Naive thymus-derived CD4-positive, alpha-beta T cell (primary cell): Measurements from ENCODE around the gene ITGA11. TPM values are rescaled to one million over a fixed set of nuclear protein-coding genes. Genes with fewer than 3 reads are reported as not detected.
A peak's percentile ranks its signal among the peaks of the same experiment; 100 is the strongest.

ENCODE experiments used
- ATAC-seq: fragments of 150-1000 bp; cut with Tn5 transposase; 2 replicates; pipeline ENCODE4 v1.10.0; 2021; ENCODE audit warnings: mild to moderate bottlenecking, moderate library complexity
- CTCF ChIA-PET: fragments of 350-600 bp; sonication (Branson Sonifier 250); formaldehyde crosslinking; loops from one replicate; lab custom pipeline; 2021; ENCODE audit warnings: antibody characterized with exemption; lab: Charles Lee
- POLR2A ChIA-PET: fragments of 350-600 bp; sonication (Branson Sonifier 250); formaldehyde crosslinking; loops from one replicate; lab custom pipeline; 2021; ENCODE audit warnings: antibody characterized with exemption, inconsistent platforms; lab: Charles Lee
- DNase-seq, 9 donors: peaks; one replicate each; pipeline versions ENCODE4 v3.0.0 to v3.0.0-alpha.2; 2020 to 2022; ENCODE audit warnings: mixed read lengths in 1 of 9
- H3K27ac ChIP-seq: one replicate; pipeline ENCODE4 v1.7.0; 2013; ENCODE audit warnings: mild to moderate bottlenecking, low read depth, low read length, moderate library complexity
- H3K27me3 ChIP-seq, 2 donors: one replicate each; pipeline ENCODE4 v1.7.0; 2013; ENCODE audit warnings: low read length in 2 of 2, mild to moderate bottlenecking in 2 of 2, moderate library complexity in 2 of 2; ENCODE audit not compliant: control insufficient read depth in 2 of 2, insufficient read depth in 2 of 2
- H3K36me3 ChIP-seq, 3 experiments: 1 replicate in 2 of 3; 2 replicates in 1 of 3; pipeline ENCODE4 v1.7.0; 2013; ENCODE audit warnings: low read length in 3 of 3, mild to moderate bottlenecking in 3 of 3, moderate library complexity in 1 of 3; ENCODE audit not compliant: insufficient read depth in 3 of 3, control insufficient read depth in 2 of 3
- H3K4me1 ChIP-seq, 2 donors: one replicate each; pipeline ENCODE4 v1.7.0; 2013; ENCODE audit warnings: low read length in 2 of 2, mild to moderate bottlenecking in 2 of 2, moderate library complexity in 1 of 2; ENCODE audit not compliant: control insufficient read depth in 2 of 2, insufficient read depth in 2 of 2
- H3K4me3 ChIP-seq: 2 replicates; pipeline ENCODE4 v1.7.0; 2013; ENCODE audit warnings: mild to moderate bottlenecking, low read length
- H3K9me3 ChIP-seq, 3 experiments: 1 replicate in 2 of 3; 2 replicates in 1 of 3; pipeline ENCODE4 v1.7.0; 2013; ENCODE audit warnings: low read length in 3 of 3; ENCODE audit not compliant: control insufficient read depth in 2 of 3
- H3K27ac Mint-ChIP-seq, 9 donors: one replicate each; pipeline ENCODE4 v1.8.0; 2020 to 2022; ENCODE audit warnings: mixed read lengths in 9 of 9, mild to moderate bottlenecking in 8 of 9, moderate library complexity in 5 of 9, inconsistent platforms in 2 of 9
- H3K27me3 Mint-ChIP-seq, 5 donors: one replicate each; pipeline ENCODE4 v1.8.0; 2021 to 2022; ENCODE audit warnings: mixed read lengths in 5 of 5, mild to moderate bottlenecking in 1 of 5
- H3K36me3 Mint-ChIP-seq, 5 donors: one replicate each; pipeline ENCODE4 v1.8.0; 2020 to 2022; ENCODE audit warnings: mixed read lengths in 5 of 5, mild to moderate bottlenecking in 3 of 5, inconsistent platforms in 1 of 5
- H3K4me1 Mint-ChIP-seq, 7 donors: one replicate each; pipeline ENCODE4 v1.8.0; 2020 to 2022; ENCODE audit warnings: mixed read lengths in 7 of 7, mild to moderate bottlenecking in 3 of 7, inconsistent platforms in 1 of 7
- H3K4me3 Mint-ChIP-seq, 10 donors: one replicate each; pipeline ENCODE4 v1.8.0; 2020 to 2022; ENCODE audit warnings: mild to moderate bottlenecking in 10 of 10, mixed read lengths in 10 of 10, moderate library complexity in 6 of 10, inconsistent platforms in 2 of 10
- H3K9me3 Mint-ChIP-seq, 11 donors: one replicate each; pipeline ENCODE4 v1.8.0; 2020 to 2022; ENCODE audit warnings: mixed read lengths in 11 of 11, mild to moderate bottlenecking in 4 of 11, inconsistent platforms in 1 of 11, moderate library complexity in 1 of 11
- intact Hi-C, 2 donors: fragments of 100-400 bp; cut with micrococcal nuclease; formaldehyde crosslinking; loops; one replicate each; pipeline ENCODE4 v1.15.1; 2023
- polyA plus RNA-seq, 2 donors: library from polyadenylated mRNA; unstranded; fragments of 300-500 nt; fragmentation: Illumina TruSeq; gene quantifications; one replicate each; pipeline ENCODE4 v1.2.3, GENCODE V29; 2021
- total RNA-seq, 6 experiments: library from RNA in 5 of 6; stranded (reverse) in 5 of 6; gene quantifications; 1 replicate in 5 of 6; 2 replicates in 1 of 6; pipeline ENCODE4 v1.2.3 and lab custom pipeline; 2021 to 2026

ITGA11 gene
- total and polyA plus RNA-seq, 7 experiments from 2014 or later, result 0.02 to 1.1 (median 0.08) TPM; not detected in 2

GRCh38 chr15:68328964-68329363 lies 103.0 kb downstream of the ITGA11 start:
- Mint-ChIP-seq H3K36me3 (no peaks in the 10 kb centered on the region), H3K27me3 (peaks cover 0 to 29% (median 3%) of the 10 kb centered on the region in 5 donors), H3K9me3 (no peaks in the 10 kb centered on the region), H3K27ac (no peak overlapping the region), H3K4me1 (peaks cover 29 to 42% (median 30%) of the 10 kb centered on the region in 7 donors), H3K4me3 (peak overlapping the region in 3 of 10 donors; percentile 11 to 74 (median 65))
- Histone ChIP-seq H3K27ac (no peak overlapping the region), H3K4me3 (no peak overlapping the region), H3K4me1 (peaks cover 0 to 18% of the 10 kb centered on the region in 2 donors), H3K36me3 (no peaks in the 10 kb centered on the region), H3K27me3 (no peaks in the 10 kb centered on the region), H3K9me3 (no peaks in the 10 kb centered on the region)
- ChIA-PET POLR2A (interaction anchor here (1.0 kb wide), 1 partner anchor 8 kb away, joined by 4 read pairs; no protein-coding TSS in a partner anchor), CTCF (interaction anchor here (0.6 to 1.8 kb wide), 3 partner anchors 22 to 466 kb away, joined by 3 to 18 read pairs (median 7); no protein-coding TSS in a partner anchor)
- intact Hi-C loops, result loop anchor here (1.0 to 5.0 kb wide), 4 partner anchors 23 to 76 kb away; no protein-coding TSS in a partner anchor
- ATAC-seq (no peak), DNase-seq (no peak)

GRCh38 chr15:68328443-68328842 lies 103.5 kb downstream of the ITGA11 start:
- H3K9me3 Mint-ChIP-seq, result no peaks in the 10 kb centered on the region
- Histone ChIP-seq H3K4me3 (no peak overlapping the region), H3K27ac (no peak overlapping the region), H3K27me3 (no peaks in the 10 kb centered on the region), H3K36me3 (no peaks in the 10 kb centered on the region), H3K9me3 (no peaks in the 10 kb centered on the region), H3K4me1 (peaks cover 0 to 18% of the 10 kb centered on the region in 2 donors)
- peak overlapping the region in 2 of 9 donors; percentile 75 to 84 for H3K27ac Mint-ChIP-seq
- ChIA-PET CTCF (interaction anchor here (0.6 to 1.8 kb wide), 4 partner anchors 17 to 76 kb away, joined by 3 to 18 read pairs (median 6); no protein-coding TSS in a partner anchor), POLR2A (interaction anchor here (0.8 to 1.0 kb wide), 2 partner anchors 9 to 21 kb away, joined by 3 to 4 read pairs; no protein-coding TSS in a partner anchor)
- H3K4me3 Mint-ChIP-seq, result peak overlapping the region in 6 of 10 donors; percentile 3 to 74 (median 32)
- DNase-seq (peak in 3 of 9 donors; percentile 28 to 60 (median 32)), ATAC-seq (peak; percentile 75)
- H3K27me3 Mint-ChIP-seq, result peaks cover 0 to 29% (median 0%) of the 10 kb centered on the region in 5 donors
- intact Hi-C loops, result loop anchor here (1.0 to 5.0 kb wide), 4 partner anchors 22 to 75 kb away; no protein-coding TSS in a partner anchor
- H3K36me3 Mint-ChIP-seq, result no peaks in the 10 kb centered on the region
- H3K4me1 Mint-ChIP-seq, result peaks cover 29 to 38% (median 30%) of the 10 kb centered on the region in 7 donors

GRCh38 chr15:68326711-68327354 lies 105.1 kb downstream of the ITGA11 start:
- Mint-ChIP-seq H3K27me3 (peaks cover 0 to 27% (median 0%) of the 10 kb centered on the region in 5 donors), H3K4me3 (peak overlapping the region in 7 of 10 donors; percentile 3 to 83 (median 37)), H3K4me1 (peaks cover 29 to 38% (median 30%) of the 10 kb centered on the region in 7 donors), H3K9me3 (no peaks in the 10 kb centered on the region), H3K27ac (peak overlapping the region in 4 of 9 donors; percentile 32 to 92 (median 56)), H3K36me3 (no peaks in the 10 kb centered on the region)
- Histone ChIP-seq H3K36me3 (no peaks in the 10 kb centered on the region), H3K9me3 (no peaks in the 10 kb centered on the region), H3K27me3 (no peaks in the 10 kb centered on the region), H3K4me1 (peaks cover 0 to 18% of the 10 kb centered on the region in 2 donors), H3K4me3 (no peak overlapping the region), H3K27ac (no peak overlapping the region)
- intact Hi-C loops, result loop anchor here in 1 of 2 donors (5.0 kb wide), 1 partner anchor 55 kb away; no protein-coding TSS in a partner anchor
- no peak for ATAC-seq
- POLR2A ChIA-PET, result no interaction called here
- CTCF ChIA-PET, result no interaction called here
- no peak for DNase-seq

GRCh38 chr15:68325726-68326125 lies 106.2 kb downstream of the ITGA11 start:
- no peak for ATAC-seq
- Mint-ChIP-seq H3K9me3 (no peaks in the 10 kb centered on the region), H3K4me1 (peaks cover 29 to 38% (median 30%) of the 10 kb centered on the region in 7 donors), H3K27ac (peak overlapping the region in 2 of 9 donors; percentile 40 to 92), H3K36me3 (no peaks in the 10 kb centered on the region), H3K4me3 (no peak overlapping the region), H3K27me3 (peaks cover 0 to 22% (median 0%) of the 10 kb centered on the region in 5 donors)
- ChIA-PET POLR2A (no interaction called here), CTCF (no interaction called here)
- Histone ChIP-seq H3K4me3 (no peak overlapping the region), H3K36me3 (no peaks in the 10 kb centered on the region), H3K27me3 (no peaks in the 10 kb centered on the region), H3K9me3 (no peaks in the 10 kb centered on the region), H3K4me1 (peaks cover 0 to 18% of the 10 kb centered on the region in 2 donors), H3K27ac (no peak overlapping the region)
- intact Hi-C loops, result loop anchor here in 1 of 2 donors (5.0 kb wide), 1 partner anchor 57 kb away; no protein-coding TSS in a partner anchor
- no peak for DNase-seq

GRCh38 chr15:68322796-68323195 lies 109.2 kb downstream of the ITGA11 start:
- no peak overlapping the region for H3K4me3 Mint-ChIP-seq
- intact Hi-C loops, result no loop called here
- no peak for DNase-seq
- H3K4me1 ChIP-seq, result peaks cover 0 to 18% of the 10 kb centered on the region in 2 donors
- no peaks in the 10 kb centered on the region for H3K36me3 ChIP-seq
- no peak for ATAC-seq
- no peak overlapping the region for H3K27ac ChIP-seq
- H3K9me3 Mint-ChIP-seq, result no peaks in the 10 kb centered on the region
- H3K4me1 Mint-ChIP-seq, result peaks cover 12 to 21% (median 18%) of the 10 kb centered on the region in 7 donors
- no peak overlapping the region for H3K4me3 ChIP-seq
- H3K27me3 ChIP-seq, result no peaks in the 10 kb centered on the region
- no peaks in the 10 kb centered on the region for H3K9me3 ChIP-seq
- ChIA-PET POLR2A (no interaction called here), CTCF (no interaction called here)
- peak overlapping the region in 1 of 9 donors; percentile 51 for H3K27ac Mint-ChIP-seq
- no peaks in the 10 kb centered on the region for H3K36me3 Mint-ChIP-seq
- H3K27me3 Mint-ChIP-seq, result peaks cover 0 to 10% (median 0%) of the 10 kb centered on the region in 5 donors

- H3K27ac ChIP-seq, result no peak overlapping the region
- CTCF ChIA-PET, result interaction anchor here (0.7 to 0.8 kb wide), 2 partner anchors 15 to 39 kb away, joined by 3 read pairs; no protein-coding TSS in a partner anchor
- no peaks in the 10 kb centered on the region for H3K9me3 Mint-ChIP-seq
- H3K4me1 Mint-ChIP-seq, result peaks cover 0 to 5% (median 2%) of the 10 kb centered on the region in 7 donors
- intact Hi-C loops, result no loop called here
- POLR2A ChIA-PET, result no interaction called here
- no peaks in the 10 kb centered on the region for H3K27me3 ChIP-seq
- ATAC-seq (no peak), DNase-seq (no peak)
- H3K36me3 Mint-ChIP-seq, result no peaks in the 10 kb centered on the region
- H3K4me3 Mint-ChIP-seq, result no peak overlapping the region
- peaks cover 0 to 8% (median 0%) of the 10 kb centered on the region in 5 donors for H3K27me3 Mint-ChIP-seq
- no peaks in the 10 kb centered on the region for H3K36me3 ChIP-seq
- H3K27ac Mint-ChIP-seq, result no peak overlapping the region
- no peaks in the 10 kb centered on the region for H3K9me3 ChIP-seq
- peaks cover 0 to 3% of the 10 kb centered on the region in 2 donors for H3K4me1 ChIP-seq
- H3K4me3 ChIP-seq, result no peak overlapping the region
These were observed 110.7 kb downstream of the ITGA11 start for GRCh38 chr15:68321229-68321628.
